Stimulated activated memory B cell treated with anti-CD40 and anti-IgM and Interleukin-4, amounts not matched to agents 10 μg/mL and 1 μg/mL and 100 μg/mL, for 72 hours (primary cell): Measurements from ENCODE around the gene GSTO1.

Experiments
- ATAC-seq: fragments of 150-1000 bp; cut with Tn5 transposase; 2 replicates; pipeline ENCODE4 v1.10.0; 2021
- H3K27ac Mint-ChIP-seq: one replicate; pipeline ENCODE4 v1.8.0; 2022; ENCODE audit warnings: mild to moderate bottlenecking, mixed read lengths
- H3K27me3 Mint-ChIP-seq: one replicate; pipeline ENCODE4 v1.8.0; 2022; ENCODE audit warnings: mixed read lengths
- H3K36me3 Mint-ChIP-seq: one replicate; pipeline ENCODE4 v1.8.0; 2022; ENCODE audit warnings: mixed read lengths
- H3K4me1 Mint-ChIP-seq: one replicate; pipeline ENCODE4 v1.8.0; 2022; ENCODE audit warnings: mixed read lengths
- H3K4me3 Mint-ChIP-seq: one replicate; pipeline ENCODE4 v1.8.0; 2022; ENCODE audit warnings: mild to moderate bottlenecking, moderate library complexity, mixed read lengths
- H3K9me3 Mint-ChIP-seq: one replicate; pipeline ENCODE4 v1.8.0; 2022; ENCODE audit warnings: mixed read lengths

The GSTO1 gene

GRCh38 chr10:104279550-104280259, 25.0 kb downstream of the GSTO1 start:
- Mint-ChIP-seq H3K27me3 (peaks cover 13% of the 10 kb centered on the region), H3K9me3 (no peaks in the 10 kb centered on the region), H3K4me3 (no peak overlapping the region), H3K4me1 (peaks cover 3% of the 10 kb centered on the region), H3K27ac (no peak overlapping the region), H3K36me3 (no peaks in the 10 kb centered on the region)
- no peak for ATAC-seq

- Mint-ChIP-seq H3K27ac (no peak overlapping the region), H3K4me1 (no peaks in the 10 kb centered on the region), H3K36me3 (no peaks in the 10 kb centered on the region), H3K9me3 (no peaks in the 10 kb centered on the region), H3K4me3 (no peak overlapping the region), H3K27me3 (no peaks in the 10 kb centered on the region)
- ATAC-seq: no peak
Observed at GRCh38 chr10:104281694-104282093, 27.0 kb downstream of the GSTO1 start.

- ATAC-seq: no peak
- Mint-ChIP-seq H3K36me3 (no peaks in the 10 kb centered on the region), H3K27ac (no peak overlapping the region), H3K27me3 (peaks cover 31% of the 10 kb centered on the region), H3K9me3 (no peaks in the 10 kb centered on the region), H3K4me1 (no peaks in the 10 kb centered on the region), H3K4me3 (no peak overlapping the region)
Observed at GRCh38 chr10:104284846-104285245, 30.2 kb downstream of the GSTO1 start.

GRCh38 chr10:104286939-104287338, 32.2 kb downstream of the GSTO1 start:
- Mint-ChIP-seq H3K4me1 (peaks cover 9% of the 10 kb centered on the region), H3K27me3 (peaks cover 38% of the 10 kb centered on the region), H3K4me3 (no peak overlapping the region), H3K9me3 (no peaks in the 10 kb centered on the region), H3K36me3 (no peaks in the 10 kb centered on the region), H3K27ac (no peak overlapping the region)
- no peak for ATAC-seq

GRCh38 chr10:104288355-104288754, 33.7 kb downstream of the GSTO1 start:
- H3K27ac Mint-ChIP-seq: no peak overlapping the region
- no peak for ATAC-seq
- H3K4me1 Mint-ChIP-seq: peaks cover 10% of the 10 kb centered on the region
- H3K36me3 Mint-ChIP-seq: no peaks in the 10 kb centered on the region
- no peaks in the 10 kb centered on the region for H3K9me3 Mint-ChIP-seq
- peaks cover 38% of the 10 kb centered on the region for H3K27me3 Mint-ChIP-seq
- H3K4me3 Mint-ChIP-seq: no peak overlapping the region

- H3K27ac Mint-ChIP-seq: no peak overlapping the region
- H3K4me1 Mint-ChIP-seq: peaks cover 10% of the 10 kb centered on the region
- no peaks in the 10 kb centered on the region for H3K36me3 Mint-ChIP-seq
- no peaks in the 10 kb centered on the region for H3K9me3 Mint-ChIP-seq
- no peak overlapping the region for H3K4me3 Mint-ChIP-seq
- peak; percentile 95 for ATAC-seq
- peaks cover 47% of the 10 kb centered on the region for H3K27me3 Mint-ChIP-seq
Observed at GRCh38 chr10:104291439-104291951, 36.8 kb downstream of the GSTO1 start.

GRCh38 chr10:104293011-104293410, 38.3 kb downstream of the GSTO1 start:
- ATAC-seq: no peak
- peaks cover 10% of the 10 kb centered on the region for H3K4me1 Mint-ChIP-seq
- H3K27ac Mint-ChIP-seq: no peak overlapping the region
- H3K9me3 Mint-ChIP-seq: no peaks in the 10 kb centered on the region
- H3K4me3 Mint-ChIP-seq: no peak overlapping the region
- H3K36me3 Mint-ChIP-seq: no peaks in the 10 kb centered on the region
- peaks cover 34% of the 10 kb centered on the region for H3K27me3 Mint-ChIP-seq

GRCh38 chr10:104293781-104294321, 39.2 kb downstream of the GSTO1 start:
- Mint-ChIP-seq H3K4me1 (peaks cover 10% of the 10 kb centered on the region), H3K9me3 (no peaks in the 10 kb centered on the region), H3K27ac (no peak overlapping the region), H3K27me3 (peaks cover 29% of the 10 kb centered on the region), H3K36me3 (no peaks in the 10 kb centered on the region), H3K4me3 (no peak overlapping the region)
- ATAC-seq: no peak

- peaks cover 2% of the 10 kb centered on the region for H3K4me1 Mint-ChIP-seq
- H3K36me3 Mint-ChIP-seq: no peaks in the 10 kb centered on the region
- no peaks in the 10 kb centered on the region for H3K9me3 Mint-ChIP-seq
- no peak overlapping the region for H3K27ac Mint-ChIP-seq
- no peak overlapping the region for H3K4me3 Mint-ChIP-seq
- H3K27me3 Mint-ChIP-seq: peaks cover 31% of the 10 kb centered on the region
- ATAC-seq: no peak
Observed at GRCh38 chr10:104296687-104297436, 42.2 kb downstream of the GSTO1 start.

- ATAC-seq: no peak
- H3K4me3 Mint-ChIP-seq: no peak overlapping the region
- no peaks in the 10 kb centered on the region for H3K4me1 Mint-ChIP-seq
- peaks cover 31% of the 10 kb centered on the region for H3K27me3 Mint-ChIP-seq
- no peaks in the 10 kb centered on the region for H3K36me3 Mint-ChIP-seq
- no peaks in the 10 kb centered on the region for H3K9me3 Mint-ChIP-seq
- H3K27ac Mint-ChIP-seq: no peak overlapping the region
Observed at GRCh38 chr10:104297697-104298660, 43.3 kb downstream of the GSTO1 start.

- Mint-ChIP-seq H3K27me3 (peaks cover 31% of the 10 kb centered on the region), H3K9me3 (no peaks in the 10 kb centered on the region), H3K4me1 (no peaks in the 10 kb centered on the region), H3K4me3 (no peak overlapping the region), H3K36me3 (no peaks in the 10 kb centered on the region), H3K27ac (no peak overlapping the region)
- ATAC-seq: no peak
Observed at GRCh38 chr10:104299031-104299904, 44.6 kb downstream of the GSTO1 start.

GRCh38 chr10:104300002-104300735, 45.5 kb downstream of the GSTO1 start:
- Mint-ChIP-seq H3K27me3 (peaks cover 29% of the 10 kb centered on the region), H3K4me1 (no peaks in the 10 kb centered on the region), H3K36me3 (no peaks in the 10 kb centered on the region), H3K9me3 (no peaks in the 10 kb centered on the region), H3K4me3 (no peak overlapping the region), H3K27ac (no peak overlapping the region)
- ATAC-seq: no peak

- H3K27ac Mint-ChIP-seq: no peak overlapping the region
- peaks cover 5% of the 10 kb centered on the region for H3K4me1 Mint-ChIP-seq
- H3K9me3 Mint-ChIP-seq: no peaks in the 10 kb centered on the region
- ATAC-seq: no peak
- H3K27me3 Mint-ChIP-seq: peaks cover 22% of the 10 kb centered on the region
- H3K4me3 Mint-ChIP-seq: no peak overlapping the region
- H3K36me3 Mint-ChIP-seq: no peaks in the 10 kb centered on the region
Observed at GRCh38 chr10:104300736-104301292, 46.1 kb downstream of the GSTO1 start.
